B cell (primary cell): ENCODE results near the gene SLC25A38.

Experiments
- EZH2 ChIP-seq: IDR thresholded peaks from 2 replicates; pipeline ENCODE4 v1.6.1; 2012; ENCODE audit warnings: borderline replicate concordance, low read depth, mild to moderate bottlenecking, moderate library complexity, low read length; ENCODE audit not compliant: insufficient read depth, poor library complexity, severe bottlenecking
- TF ChIP-seq, protein P1 (sequence below): fragments of 200-600 bp; IDR thresholded peaks from one replicate; pipeline ENCODE4 v1.8.0; 2022; ENCODE audit warnings: antibody characterized with exemption, mild to moderate bottlenecking

DNA sequence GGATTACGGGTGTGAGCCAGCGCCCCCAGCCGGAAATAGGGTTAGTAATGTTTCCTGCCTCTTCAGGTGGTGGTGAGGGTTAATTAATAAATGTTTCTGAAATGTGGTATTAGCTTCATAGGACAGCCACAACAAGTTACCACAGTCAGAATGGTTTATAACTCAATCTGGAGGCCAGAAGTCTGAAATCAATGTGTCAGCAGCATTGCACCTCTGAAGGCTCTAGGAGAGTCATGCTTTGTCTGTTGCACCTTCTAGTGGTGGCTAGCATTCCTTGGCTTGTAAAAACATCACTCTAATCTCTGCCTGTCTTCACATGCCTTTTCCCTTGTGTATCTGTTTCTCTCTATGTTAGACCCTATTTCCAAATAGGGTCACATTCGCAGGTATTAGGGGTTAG is 15.5 kb downstream of the SLC25A38 start:
- TF ChIP-seq, protein P1, sequence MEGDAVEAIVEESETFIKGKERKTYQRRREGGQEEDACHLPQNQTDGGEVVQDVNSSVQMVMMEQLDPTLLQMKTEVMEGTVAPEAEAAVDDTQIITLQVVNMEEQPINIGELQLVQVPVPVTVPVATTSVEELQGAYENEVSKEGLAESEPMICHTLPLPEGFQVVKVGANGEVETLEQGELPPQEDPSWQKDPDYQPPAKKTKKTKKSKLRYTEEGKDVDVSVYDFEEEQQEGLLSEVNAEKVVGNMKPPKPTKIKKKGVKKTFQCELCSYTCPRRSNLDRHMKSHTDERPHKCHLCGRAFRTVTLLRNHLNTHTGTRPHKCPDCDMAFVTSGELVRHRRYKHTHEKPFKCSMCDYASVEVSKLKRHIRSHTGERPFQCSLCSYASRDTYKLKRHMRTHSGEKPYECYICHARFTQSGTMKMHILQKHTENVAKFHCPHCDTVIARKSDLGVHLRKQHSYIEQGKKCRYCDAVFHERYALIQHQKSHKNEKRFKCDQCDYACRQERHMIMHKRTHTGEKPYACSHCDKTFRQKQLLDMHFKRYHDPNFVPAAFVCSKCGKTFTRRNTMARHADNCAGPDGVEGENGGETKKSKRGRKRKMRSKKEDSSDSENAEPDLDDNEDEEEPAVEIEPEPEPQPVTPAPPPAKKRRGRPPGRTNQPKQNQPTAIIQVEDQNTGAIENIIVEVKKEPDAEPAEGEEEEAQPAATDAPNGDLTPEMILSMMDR: no peak
- TF ChIP-seq EZH2: no peak
